ENCODE measurements around the gene MCAM.

Gene MCAM

DNA sequence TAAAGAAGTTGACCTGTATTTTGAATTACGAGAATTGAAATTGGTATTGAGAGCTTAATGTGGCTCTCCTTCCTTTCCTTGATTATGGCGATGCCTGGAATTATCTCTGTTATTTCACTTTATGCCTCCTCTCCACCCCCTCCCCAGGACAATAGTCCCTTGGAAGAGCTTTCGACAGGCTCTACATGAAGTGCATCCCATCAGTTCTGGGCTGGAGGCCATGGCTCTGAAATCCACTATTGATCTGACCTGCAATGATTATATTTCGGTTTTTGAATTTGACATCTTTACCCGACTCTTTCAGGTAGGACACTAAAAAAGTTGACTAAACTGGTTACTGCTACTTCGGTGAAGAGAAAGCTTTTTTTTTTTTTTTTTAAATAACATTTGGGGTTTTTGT lies 43.2 kb downstream of the MCAM start:
- H3K4me3 ChIP-seq (ENCODE audit: low read depth in 1 of 2, low read length in 2 of 2) = no peak overlapping the region
- no peaks in the 10 kb centered on the region for H3K27me3 ChIP-seq (ENCODE audit: low read depth, low read length)
- peaks cover 22 to 45% of the 10 kb centered on the region in 2 donors for H3K36me3 ChIP-seq (ENCODE audit: control insufficient read depth in 1 of 2, insufficient read depth in 2 of 2, low read length in 2 of 2)
- H3K27ac ChIP-seq (ENCODE audit: low read length) = no peak overlapping the region
- H3K4me1 ChIP-seq (ENCODE audit: control insufficient read depth in 1 of 2, insufficient read depth in 2 of 2, low read length in 2 of 2) = no peaks in the 10 kb centered on the region
- no peaks in the 10 kb centered on the region for H3K9me3 ChIP-seq (ENCODE audit: control insufficient read depth in 1 of 2, low read length in 2 of 2)

DNA sequence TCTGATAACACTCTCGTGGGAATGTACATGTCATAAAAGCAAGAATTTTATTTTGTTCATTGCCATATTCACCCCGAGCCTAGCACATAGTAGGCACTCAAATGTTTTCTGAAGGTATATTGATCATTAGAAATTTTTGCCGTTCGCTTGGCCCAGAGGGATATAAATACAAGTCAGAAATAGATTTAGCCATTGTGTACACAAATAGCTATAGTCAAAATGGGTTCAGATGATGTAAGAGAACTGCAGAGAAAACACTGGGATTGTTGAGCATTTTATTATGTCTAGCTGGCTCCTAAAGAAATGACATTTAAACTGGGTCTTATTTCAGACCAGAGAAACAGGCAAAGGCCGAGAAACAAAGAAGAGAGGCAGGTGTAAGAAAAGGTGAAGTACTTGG lies 49.3 kb downstream of the MCAM start:
- H3K4me3 ChIP-seq (ENCODE audit: low read depth in 1 of 2, low read length in 2 of 2) = no peak overlapping the region
- H3K27ac ChIP-seq (ENCODE audit: low read length) = no peak overlapping the region
- no peaks in the 10 kb centered on the region for H3K9me3 ChIP-seq (ENCODE audit: control insufficient read depth in 1 of 2, low read length in 2 of 2)
- no peaks in the 10 kb centered on the region for H3K27me3 ChIP-seq (ENCODE audit: low read depth, low read length)
- H3K36me3 ChIP-seq (ENCODE audit: control insufficient read depth in 1 of 2, insufficient read depth in 2 of 2, low read length in 2 of 2) = peaks cover 0 to 7% of the 10 kb centered on the region in 2 donors
- H3K4me1 ChIP-seq (ENCODE audit: control insufficient read depth in 1 of 2, insufficient read depth in 2 of 2, low read length in 2 of 2) = peaks cover 5 to 14% of the 10 kb centered on the region in 2 donors

DNA sequence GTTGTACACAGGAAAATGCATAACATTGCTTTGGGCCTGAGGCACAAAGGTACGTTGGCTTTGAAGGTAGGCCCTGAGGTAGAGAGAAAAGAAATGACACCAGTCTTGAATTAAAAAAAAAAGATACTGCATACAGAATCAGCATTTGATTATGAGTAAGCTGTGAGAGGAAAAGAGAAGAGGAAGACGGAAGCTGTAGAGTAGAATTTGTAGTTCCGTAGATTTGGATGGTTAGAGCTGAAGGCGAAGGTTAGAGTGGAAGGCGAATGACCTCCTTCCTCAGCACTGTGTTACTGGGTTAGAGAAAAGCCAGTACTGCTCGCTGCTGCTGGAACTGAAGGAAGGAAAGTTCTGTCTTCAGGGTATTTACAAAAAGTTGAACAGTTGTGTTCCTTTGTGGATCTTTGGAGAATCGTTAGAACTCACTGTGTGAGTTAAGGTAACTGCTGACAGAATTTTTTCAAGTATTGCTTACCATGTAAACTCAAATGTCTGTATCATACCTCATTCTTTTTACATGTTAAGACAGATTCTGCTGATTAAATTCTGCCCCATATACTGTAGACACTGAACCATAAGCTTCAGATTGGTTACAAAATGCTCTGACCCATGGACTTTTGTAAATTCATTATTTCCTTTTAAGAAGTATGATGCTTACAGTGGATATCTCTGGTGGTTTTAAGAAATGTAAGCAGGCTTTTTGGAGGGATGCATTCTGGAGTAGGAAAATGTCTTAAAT lies 50.2 kb downstream of the MCAM start:
- H3K36me3 ChIP-seq (ENCODE audit: control insufficient read depth in 1 of 2, insufficient read depth in 2 of 2, low read length in 2 of 2) = no peaks in the 10 kb centered on the region
- peaks cover 5 to 18% of the 10 kb centered on the region in 2 donors for H3K4me1 ChIP-seq (ENCODE audit: control insufficient read depth in 1 of 2, insufficient read depth in 2 of 2, low read length in 2 of 2)
- no peaks in the 10 kb centered on the region for H3K27me3 ChIP-seq (ENCODE audit: low read depth, low read length)
- H3K4me3 ChIP-seq (ENCODE audit: low read depth in 1 of 2, low read length in 2 of 2) = no peak overlapping the region
- no peaks in the 10 kb centered on the region for H3K9me3 ChIP-seq (ENCODE audit: control insufficient read depth in 1 of 2, low read length in 2 of 2)
- H3K27ac ChIP-seq (ENCODE audit: low read length) = no peak overlapping the region

DNA sequence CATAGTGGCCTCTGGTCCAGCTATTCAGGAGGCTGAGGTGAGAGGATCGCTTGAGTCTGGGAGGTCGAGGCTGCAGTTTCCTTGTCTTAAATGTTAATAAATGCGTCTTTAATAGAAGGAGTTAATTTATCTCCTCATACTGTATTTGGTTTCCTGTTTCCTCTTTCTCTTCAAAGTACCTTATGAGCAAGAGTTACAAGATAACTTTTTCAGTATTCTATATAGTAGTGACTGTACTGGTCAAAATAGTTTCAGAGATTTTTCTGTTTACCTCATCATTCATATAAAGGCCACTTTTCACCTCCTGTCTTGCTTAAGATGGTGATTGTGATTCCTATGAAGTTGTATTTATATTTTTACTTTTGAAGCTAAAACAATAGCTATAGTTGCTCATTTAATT lies 50.9 kb downstream of the MCAM start:
- H3K9me3 ChIP-seq (ENCODE audit: control insufficient read depth in 1 of 2, low read length in 2 of 2) = no peaks in the 10 kb centered on the region
- no peak overlapping the region for H3K4me3 ChIP-seq (ENCODE audit: low read depth in 1 of 2, low read length in 2 of 2)
- H3K36me3 ChIP-seq (ENCODE audit: control insufficient read depth in 1 of 2, insufficient read depth in 2 of 2, low read length in 2 of 2) = no peaks in the 10 kb centered on the region
- peaks cover 5 to 18% of the 10 kb centered on the region in 2 donors for H3K4me1 ChIP-seq (ENCODE audit: control insufficient read depth in 1 of 2, insufficient read depth in 2 of 2, low read length in 2 of 2)
- no peaks in the 10 kb centered on the region for H3K27me3 ChIP-seq (ENCODE audit: low read depth, low read length)
- no peak overlapping the region for H3K27ac ChIP-seq (ENCODE audit: low read length)

DNA sequence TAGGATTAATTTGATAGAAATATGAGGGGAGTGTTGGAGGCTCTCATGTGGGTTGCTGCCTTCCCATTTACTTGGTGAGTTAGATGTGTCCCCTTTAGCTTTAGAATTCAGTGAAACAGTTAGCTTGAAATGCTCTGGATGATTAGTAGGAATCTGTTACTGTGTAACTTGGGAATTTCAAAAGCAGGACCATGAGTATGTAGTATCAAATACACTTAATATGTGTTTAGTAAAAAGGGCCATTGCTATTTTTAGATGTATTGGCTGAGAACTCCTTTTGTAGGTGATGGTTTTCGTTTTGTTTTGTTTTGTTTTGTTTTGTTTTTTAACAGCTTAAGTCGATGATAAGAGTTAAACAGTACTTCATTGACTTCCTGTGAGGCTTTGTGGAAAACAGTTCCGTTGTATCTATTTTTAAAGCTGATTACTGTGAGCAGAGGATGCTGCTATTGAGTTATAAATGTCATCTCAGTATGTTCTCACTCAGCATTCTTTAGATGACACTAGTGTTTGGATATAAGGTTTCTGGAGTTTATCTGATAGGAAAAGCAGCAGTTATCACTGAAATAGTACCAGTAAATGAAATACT lies 53.5 kb downstream of the MCAM start:
- H3K4me3 ChIP-seq (ENCODE audit: low read depth in 1 of 2, low read length in 2 of 2) = no peak overlapping the region
- no peaks in the 10 kb centered on the region for H3K36me3 ChIP-seq (ENCODE audit: control insufficient read depth in 1 of 2, insufficient read depth in 2 of 2, low read length in 2 of 2)
- peak overlapping the region; percentile 56 for H3K27ac ChIP-seq (ENCODE audit: low read length)
- peaks cover 5 to 18% of the 10 kb centered on the region in 2 donors for H3K4me1 ChIP-seq (ENCODE audit: control insufficient read depth in 1 of 2, insufficient read depth in 2 of 2, low read length in 2 of 2)
- H3K27me3 ChIP-seq (ENCODE audit: low read depth, low read length) = no peaks in the 10 kb centered on the region
- no peaks in the 10 kb centered on the region for H3K9me3 ChIP-seq (ENCODE audit: control insufficient read depth in 1 of 2, low read length in 2 of 2)

DNA sequence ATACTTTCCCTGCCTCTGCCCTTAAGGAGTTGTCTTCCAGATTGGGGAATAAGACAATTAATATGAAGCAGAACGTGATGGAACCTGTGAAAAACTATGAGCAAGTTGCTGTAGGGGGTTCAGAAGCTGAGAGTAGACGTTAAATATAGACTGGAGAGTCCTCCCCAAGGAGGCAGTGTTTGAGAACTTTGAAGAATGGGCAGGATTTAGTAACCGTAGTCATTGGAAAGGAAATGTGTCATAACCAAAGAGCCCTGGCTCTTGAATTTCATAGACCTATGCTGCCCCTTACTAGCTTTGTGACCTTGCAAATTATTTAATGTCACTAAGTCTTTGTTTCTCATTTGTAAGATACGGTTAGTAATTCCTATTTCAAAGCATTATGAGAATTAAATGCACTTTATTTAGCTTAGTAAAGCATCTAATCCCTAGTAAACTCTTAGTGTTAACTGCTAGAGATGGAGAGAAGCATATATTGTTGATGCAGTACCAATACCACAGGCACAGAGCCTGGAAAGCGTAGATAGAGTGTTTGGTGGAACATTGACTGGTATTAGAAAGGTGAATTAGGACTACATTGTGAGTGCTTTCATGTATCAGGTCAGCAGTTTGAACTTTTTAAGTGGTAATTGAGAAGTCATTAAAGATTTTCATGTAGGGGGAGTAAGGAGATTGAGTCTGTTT lies 54.1 kb downstream of the MCAM start:
- H3K4me1 ChIP-seq (ENCODE audit: control insufficient read depth in 1 of 2, insufficient read depth in 2 of 2, low read length in 2 of 2) = peaks cover 5 to 18% of the 10 kb centered on the region in 2 donors
- H3K27ac ChIP-seq (ENCODE audit: low read length) = peak overlapping the region; percentile 56

DNA sequence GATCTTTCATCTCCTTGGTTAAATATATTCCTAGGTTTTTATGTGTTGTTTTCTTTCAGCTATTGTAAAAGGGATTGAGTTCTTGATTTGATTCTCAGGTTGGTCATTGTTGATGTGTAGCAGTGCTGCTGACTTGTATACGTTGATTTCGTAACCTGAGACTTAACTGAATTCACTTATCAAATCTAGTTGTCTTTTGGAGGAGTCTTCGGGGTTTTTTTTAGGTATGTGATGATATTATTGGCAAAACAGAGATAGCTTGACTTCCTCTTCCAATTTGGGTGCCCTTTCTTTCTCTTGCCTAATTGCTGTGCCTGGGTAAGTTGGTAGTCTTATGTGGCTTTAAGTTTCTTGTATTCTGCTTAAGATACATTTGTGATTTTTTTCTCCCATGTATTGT lies 57.9 kb downstream of the MCAM start:
- no peak overlapping the region for H3K4me3 ChIP-seq (ENCODE audit: low read depth in 1 of 2, low read length in 2 of 2)
- H3K27me3 ChIP-seq (ENCODE audit: low read depth, low read length) = no peaks in the 10 kb centered on the region
- no peak overlapping the region for H3K27ac ChIP-seq (ENCODE audit: low read length)
- H3K9me3 ChIP-seq (ENCODE audit: control insufficient read depth in 1 of 2, low read length in 2 of 2) = no peaks in the 10 kb centered on the region
- H3K4me1 ChIP-seq (ENCODE audit: control insufficient read depth in 1 of 2, insufficient read depth in 2 of 2, low read length in 2 of 2) = peaks cover 5 to 17% of the 10 kb centered on the region in 2 donors
- no peaks in the 10 kb centered on the region for H3K36me3 ChIP-seq (ENCODE audit: control insufficient read depth in 1 of 2, insufficient read depth in 2 of 2, low read length in 2 of 2)

More for the DNA sequence above, 54.1 kb downstream of the MCAM start:
- Histone ChIP-seq H3K9me3 (ENCODE audit: control insufficient read depth in 1 of 2, low read length in 2 of 2) (no peaks in the 10 kb centered on the region), H3K4me3 (ENCODE audit: low read depth in 1 of 2, low read length in 2 of 2) (no peak overlapping the region), H3K27me3 (ENCODE audit: low read depth, low read length) (no peaks in the 10 kb centered on the region), H3K36me3 (ENCODE audit: control insufficient read depth in 1 of 2, insufficient read depth in 2 of 2, low read length in 2 of 2) (no peaks in the 10 kb centered on the region)
